ENCODE data around the gene TTC7B.
A peak's percentile ranks its signal among the peaks of the same experiment; 100 is the strongest.

Gene TTC7B

GRCh38 chr14:90700933-90701776 lies 115.1 kb downstream of the TTC7B start:
- H3K4me3 ChIP-seq (ENCODE audit: low read depth, low read length), result no peak overlapping the region
- TF ChIP-seq CTCF (IDR thresholded peaks at IDR 0.05; ENCODE audit: low read depth, low read length), result no peak
- DNase-seq (ENCODE audit: low read depth), result peak; percentile 44

DNA sequence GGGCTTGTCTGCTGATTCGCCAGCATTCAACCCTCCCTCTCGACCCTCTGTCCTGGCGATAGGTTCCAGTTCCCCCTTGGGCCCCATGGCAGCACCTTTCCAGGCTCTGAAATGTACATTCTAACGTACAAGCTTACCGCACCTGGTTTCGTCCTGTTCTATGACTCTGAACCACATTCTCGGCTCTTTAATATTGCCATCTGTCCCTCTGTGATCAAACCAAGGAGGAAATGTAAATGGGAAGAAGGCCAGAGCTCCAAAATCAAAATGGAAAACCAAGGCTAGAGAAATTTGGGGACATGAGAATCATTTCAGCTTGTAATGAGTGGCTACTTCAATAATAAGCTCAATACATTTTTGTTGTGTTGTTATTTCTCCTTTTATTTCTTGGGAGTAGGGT lies 117.2 kb downstream of the TTC7B start:
- TF ChIP-seq, protein P1, sequence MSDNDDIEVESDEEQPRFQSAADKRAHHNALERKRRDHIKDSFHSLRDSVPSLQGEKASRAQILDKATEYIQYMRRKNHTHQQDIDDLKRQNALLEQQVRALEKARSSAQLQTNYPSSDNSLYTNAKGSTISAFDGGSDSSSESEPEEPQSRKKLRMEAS (IDR thresholded peaks at IDR 0.05; ENCODE audit: low read depth, low read length), result no peak
- no peak for TF ChIP-seq POLR2A (IDR thresholded peaks at IDR 0.05; ENCODE audit: extremely low read depth, insufficient read length)
- no peak for TF ChIP-seq CTCF (IDR thresholded peaks at IDR 0.05; ENCODE audit: low read depth, low read length)
- no peak for TF ChIP-seq MYC (IDR thresholded peaks at IDR 0.05; ENCODE audit: low read depth, low read length)
- no peak overlapping the region for H3K4me3 ChIP-seq (ENCODE audit: low read depth, low read length)
- no peak for DNase-seq (ENCODE audit: low read depth)

- DNase-seq (ENCODE audit: low read depth), result no peak
- no peak overlapping the region for H3K4me3 ChIP-seq (ENCODE audit: low read depth, low read length)
- TF ChIP-seq MYC (IDR thresholded peaks at IDR 0.05; ENCODE audit: low read depth, low read length) (no peak), POLR2A (IDR thresholded peaks at IDR 0.05; ENCODE audit: extremely low read depth, insufficient read length) (no peak), CTCF (IDR thresholded peaks at IDR 0.05; ENCODE audit: low read depth, low read length) (no peak)
- TF ChIP-seq, protein P1 (IDR thresholded peaks at IDR 0.05; ENCODE audit: low read depth, low read length), result no peak
Measured at GRCh38 chr14:90698379-90698869, 117.8 kb downstream of the TTC7B start.

DNA sequence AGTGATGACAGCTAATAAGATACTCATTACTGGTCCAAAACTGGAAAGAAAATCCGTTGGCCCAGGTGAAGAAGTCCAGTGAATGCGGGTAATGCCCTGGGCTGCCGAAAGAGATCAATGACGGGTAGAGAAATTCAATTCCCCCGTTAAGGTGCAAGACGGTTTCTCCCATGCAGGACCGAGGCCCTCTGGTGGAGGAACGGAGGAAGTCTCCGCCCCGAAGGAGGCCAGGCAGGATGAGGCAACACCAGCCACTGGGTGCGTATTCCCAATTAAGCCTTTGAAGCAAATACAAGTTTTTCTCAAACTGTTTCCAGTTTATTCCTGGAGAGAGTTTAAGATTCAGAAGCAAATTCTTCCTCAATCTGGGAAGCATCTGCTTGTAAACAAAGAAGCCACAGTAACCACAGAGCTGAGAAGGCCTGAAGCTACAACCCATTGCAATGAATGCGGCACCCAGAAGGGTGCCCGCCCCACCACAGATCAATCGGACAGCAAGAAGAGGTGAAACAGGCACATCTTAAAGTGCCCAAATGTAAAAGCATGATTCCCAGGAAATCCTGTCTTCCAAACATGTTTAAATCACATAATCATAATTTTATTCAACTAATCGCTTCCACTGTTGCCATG lies 118.5 kb downstream of the TTC7B start:
- H3K4me3 ChIP-seq (ENCODE audit: low read depth, low read length), result no peak overlapping the region
- TF ChIP-seq CTCF (IDR thresholded peaks at IDR 0.05; ENCODE audit: low read depth, low read length), result peak; percentile 93
- no peak for TF ChIP-seq POLR2A (IDR thresholded peaks at IDR 0.05; ENCODE audit: extremely low read depth, insufficient read length)
- peak; percentile 24; the same call in 1 of the 2 replicates for TF ChIP-seq MYC (IDR thresholded peaks at IDR 0.05; ENCODE audit: low read depth, low read length)
- peak; percentile 83 for DNase-seq (ENCODE audit: low read depth)

DNA sequence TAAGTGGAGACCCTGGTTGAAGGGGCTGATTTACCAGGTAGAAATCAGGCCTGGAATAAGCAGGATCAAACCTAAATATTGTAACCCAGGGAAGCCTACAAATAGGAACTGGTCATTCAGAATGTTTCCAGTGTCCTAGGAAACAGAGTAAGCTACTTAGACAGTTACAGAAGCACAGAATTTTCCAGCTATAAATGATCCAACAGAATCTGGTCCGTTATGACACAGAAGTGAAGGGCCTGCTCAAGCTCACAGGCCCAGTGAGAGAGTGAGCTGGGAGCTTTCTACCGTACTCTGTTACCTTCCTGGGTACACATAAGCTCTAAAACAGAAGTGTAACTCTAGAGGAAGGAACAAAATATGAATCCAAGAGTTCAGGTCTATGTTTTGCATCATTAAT lies 119.1 kb downstream of the TTC7B start:
- DNase-seq (ENCODE audit: low read depth), result no peak
- no peak overlapping the region for H3K4me3 ChIP-seq (ENCODE audit: low read depth, low read length)
- no peak for TF ChIP-seq CTCF (IDR thresholded peaks at IDR 0.05; ENCODE audit: low read depth, low read length)
- no peak for TF ChIP-seq POLR2A (IDR thresholded peaks at IDR 0.05; ENCODE audit: extremely low read depth, insufficient read length)
- TF ChIP-seq MYC (IDR thresholded peaks at IDR 0.05; ENCODE audit: low read depth, low read length), result no peak
- TF ChIP-seq, protein P1 (IDR thresholded peaks at IDR 0.05; ENCODE audit: low read depth, low read length), result no peak

Measured in NB4 (cell line).